ENCODE data around the gene TBATA.

- no peak for TF ChIP-seq CTCF (IDR thresholded peaks at IDR 0.05)
- TF ChIP-seq POLR2AphosphoS5 (IDR thresholded peaks at IDR 0.05; ENCODE audit: low read depth, low read length): no peak
Measured at GRCh38 chr10:70775679-70776454, 9.3 kb downstream of the TBATA start.
